ENCODE data around the gene FAM234B. TPM values are rescaled to one million over a fixed set of nuclear protein-coding genes. Genes with fewer than 3 reads are reported as not detected.

The FAM234B gene
- total and polyA plus RNA-seq, 2 of the 8 experiments (the other 6 are each of a cell fraction or from before 2014, with no cell fraction given) = 12.5 to 29.1 TPM

DNA sequence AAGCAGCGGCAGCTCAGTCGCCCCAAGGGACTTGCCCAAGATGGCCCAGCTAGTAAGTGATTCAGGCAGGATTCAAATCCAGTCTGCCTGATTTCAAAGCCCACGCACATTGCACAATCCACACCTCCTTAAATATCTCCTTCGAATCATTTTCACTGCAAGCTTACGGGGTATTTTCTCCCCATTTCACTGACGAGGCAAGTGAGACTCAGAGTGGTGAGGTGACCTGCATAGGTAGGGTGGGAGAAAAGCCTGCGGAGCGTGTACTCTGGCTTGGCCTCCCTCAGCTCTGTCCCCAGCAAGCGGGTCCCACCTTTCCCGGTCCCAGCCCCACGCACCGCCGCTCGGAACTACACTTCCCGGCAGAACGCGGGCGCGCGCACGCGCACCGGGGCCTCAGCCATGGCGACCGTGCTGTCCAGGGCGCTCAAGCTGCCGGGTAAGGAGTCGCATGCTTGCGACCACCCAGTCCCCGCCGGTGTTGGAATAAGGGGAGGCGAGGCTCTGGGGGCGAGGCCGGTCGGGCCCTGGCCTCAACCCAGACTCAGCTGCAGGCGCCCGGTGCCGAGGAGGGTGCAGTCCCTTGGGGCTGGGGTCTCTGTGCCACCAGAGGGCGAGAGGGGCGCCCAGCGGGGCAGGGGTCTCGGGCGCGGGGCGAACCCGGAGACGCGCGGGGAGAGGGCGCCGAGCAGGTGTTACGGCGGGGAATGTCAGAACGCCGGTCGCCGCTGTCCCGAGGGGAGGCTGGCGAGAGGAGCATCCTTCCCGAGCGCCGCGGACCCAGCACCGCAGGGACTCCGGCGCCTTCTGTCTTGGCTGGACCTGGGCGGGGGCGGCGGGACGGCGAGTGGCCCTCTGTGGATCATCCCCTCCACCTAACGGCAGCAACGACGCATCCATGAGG is at the start of gene FAM234B (continued):
- TF ChIP-seq, protein P1, sequence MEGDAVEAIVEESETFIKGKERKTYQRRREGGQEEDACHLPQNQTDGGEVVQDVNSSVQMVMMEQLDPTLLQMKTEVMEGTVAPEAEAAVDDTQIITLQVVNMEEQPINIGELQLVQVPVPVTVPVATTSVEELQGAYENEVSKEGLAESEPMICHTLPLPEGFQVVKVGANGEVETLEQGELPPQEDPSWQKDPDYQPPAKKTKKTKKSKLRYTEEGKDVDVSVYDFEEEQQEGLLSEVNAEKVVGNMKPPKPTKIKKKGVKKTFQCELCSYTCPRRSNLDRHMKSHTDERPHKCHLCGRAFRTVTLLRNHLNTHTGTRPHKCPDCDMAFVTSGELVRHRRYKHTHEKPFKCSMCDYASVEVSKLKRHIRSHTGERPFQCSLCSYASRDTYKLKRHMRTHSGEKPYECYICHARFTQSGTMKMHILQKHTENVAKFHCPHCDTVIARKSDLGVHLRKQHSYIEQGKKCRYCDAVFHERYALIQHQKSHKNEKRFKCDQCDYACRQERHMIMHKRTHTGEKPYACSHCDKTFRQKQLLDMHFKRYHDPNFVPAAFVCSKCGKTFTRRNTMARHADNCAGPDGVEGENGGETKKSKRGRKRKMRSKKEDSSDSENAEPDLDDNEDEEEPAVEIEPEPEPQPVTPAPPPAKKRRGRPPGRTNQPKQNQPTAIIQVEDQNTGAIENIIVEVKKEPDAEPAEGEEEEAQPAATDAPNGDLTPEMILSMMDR (IDR thresholded peaks at IDR 0.05; ENCODE audit: control extremely low read depth in 1 of 3, insufficient read depth in 1 of 3, low read depth in 1 of 3, low read length in 3 of 3) = peak in 2 of 3 experiments; percentile 10 to 21; a peak in 3 of 4 replicates
- TF ChIP-seq SAP30 (IDR thresholded peaks at IDR 0.05; ENCODE audit: insufficient read depth, insufficient replicate concordance, low read length) = no peak
- no peak for TF ChIP-seq SRF (IDR thresholded peaks at IDR 0.05; ENCODE audit: low read depth, low read length)
- TF ChIP-seq, protein P2, sequence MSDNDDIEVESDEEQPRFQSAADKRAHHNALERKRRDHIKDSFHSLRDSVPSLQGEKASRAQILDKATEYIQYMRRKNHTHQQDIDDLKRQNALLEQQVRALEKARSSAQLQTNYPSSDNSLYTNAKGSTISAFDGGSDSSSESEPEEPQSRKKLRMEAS (IDR thresholded peaks at IDR 0.05) = peak; percentile 54
- no peak for TF ChIP-seq EZH2 (IDR thresholded peaks at IDR 0.05; ENCODE audit: low read depth, low read length, severe bottlenecking)
- TF ChIP-seq CHD2 (IDR thresholded peaks at IDR 0.05; ENCODE audit: low read length) = no peak
- peak; percentile 72 for TF ChIP-seq SIX5 (IDR thresholded peaks at IDR 0.05; ENCODE audit: low read depth, low read length)
- no peak for TF ChIP-seq TAF7 (optimal IDR thresholded peaks at IDR 0.05; ENCODE audit: borderline replicate concordance, low read depth, low read length)
- TF ChIP-seq BCL11A (IDR thresholded peaks at IDR 0.05; ENCODE audit: low read depth in 2 of 2, low read length in 2 of 2) = no peak
- no peak for TF ChIP-seq SUZ12 (IDR thresholded peaks at IDR 0.05; ENCODE audit: low read length)
- peak; percentile 62 for TF ChIP-seq TAF1 (IDR thresholded peaks at IDR 0.05; ENCODE audit: low read depth, low read length)
- no peak for TF ChIP-seq BRCA1 (IDR thresholded peaks at IDR 0.05; ENCODE audit: low read depth, low read length)
- TF ChIP-seq SP2 (IDR thresholded peaks at IDR 0.05; ENCODE audit: low read length) = no peak
- TF ChIP-seq GTF2F1 (IDR thresholded peaks at IDR 0.05; ENCODE audit: borderline replicate concordance, low read depth, low read length) = no peak
- peak; percentile 91 for TF ChIP-seq KDM4A (IDR thresholded peaks at IDR 0.05; ENCODE audit: low read depth, low read length, severe bottlenecking)
- no peak for TF ChIP-seq FOSL1 (IDR thresholded peaks at IDR 0.05; ENCODE audit: insufficient read depth, low read depth, low read length)
- TF ChIP-seq JUND (IDR thresholded peaks at IDR 0.05; ENCODE audit: low read length) = no peak
- TF ChIP-seq, protein P3, sequence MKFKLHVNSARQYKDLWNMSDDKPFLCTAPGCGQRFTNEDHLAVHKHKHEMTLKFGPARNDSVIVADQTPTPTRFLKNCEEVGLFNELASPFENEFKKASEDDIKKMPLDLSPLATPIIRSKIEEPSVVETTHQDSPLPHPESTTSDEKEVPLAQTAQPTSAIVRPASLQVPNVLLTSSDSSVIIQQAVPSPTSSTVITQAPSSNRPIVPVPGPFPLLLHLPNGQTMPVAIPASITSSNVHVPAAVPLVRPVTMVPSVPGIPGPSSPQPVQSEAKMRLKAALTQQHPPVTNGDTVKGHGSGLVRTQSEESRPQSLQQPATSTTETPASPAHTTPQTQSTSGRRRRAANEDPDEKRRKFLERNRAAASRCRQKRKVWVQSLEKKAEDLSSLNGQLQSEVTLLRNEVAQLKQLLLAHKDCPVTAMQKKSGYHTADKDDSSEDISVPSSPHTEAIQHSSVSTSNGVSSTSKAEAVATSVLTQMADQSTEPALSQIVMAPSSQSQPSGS (IDR thresholded peaks at IDR 0.05; ENCODE audit: low read length) = no peak
- TF ChIP-seq NRF1 (IDR thresholded peaks at IDR 0.05; ENCODE audit: low read depth, low read length) = peak; percentile 94
